ENCODE measurements around the gene YRDC.

- peak; percentile 91 for TF ChIP-seq CTCF (conservative IDR thresholded peaks at IDR 0.05; ENCODE audit: low read length)
- TF ChIP-seq EZH2phosphoT487 (IDR thresholded peaks at IDR 0.05; ENCODE audit: borderline replicate concordance) = no peak
Measured at GRCh38 chr1:37811027-37811655, 3.1 kb upstream of the YRDC start.

All from Loucy (cell line).